Measurements from ENCODE around the gene TEX48.

- no peak for TF ChIP-seq CTCF (IDR thresholded peaks at IDR 0.05)
- no peak for TF ChIP-seq POLR2A (IDR thresholded peaks at IDR 0.05)
- no peak for TF ChIP-seq POLR2AphosphoS5 (IDR thresholded peaks at IDR 0.05)
Observed at GRCh38 chr9:114677418-114677817, 4.6 kb downstream of the TEX48 start.
